ENCODE data around the gene FUBP1. TPM values are rescaled to one million over a fixed set of nuclear protein-coding genes. Genes with fewer than 3 reads are reported as not detected.

Gene FUBP1
- total and polyA plus RNA-seq, 2 of the 13 experiments (the other 11 are each of a cell fraction or from before 2014, with no cell fraction given): 98.1 to 166 TPM

DNA sequence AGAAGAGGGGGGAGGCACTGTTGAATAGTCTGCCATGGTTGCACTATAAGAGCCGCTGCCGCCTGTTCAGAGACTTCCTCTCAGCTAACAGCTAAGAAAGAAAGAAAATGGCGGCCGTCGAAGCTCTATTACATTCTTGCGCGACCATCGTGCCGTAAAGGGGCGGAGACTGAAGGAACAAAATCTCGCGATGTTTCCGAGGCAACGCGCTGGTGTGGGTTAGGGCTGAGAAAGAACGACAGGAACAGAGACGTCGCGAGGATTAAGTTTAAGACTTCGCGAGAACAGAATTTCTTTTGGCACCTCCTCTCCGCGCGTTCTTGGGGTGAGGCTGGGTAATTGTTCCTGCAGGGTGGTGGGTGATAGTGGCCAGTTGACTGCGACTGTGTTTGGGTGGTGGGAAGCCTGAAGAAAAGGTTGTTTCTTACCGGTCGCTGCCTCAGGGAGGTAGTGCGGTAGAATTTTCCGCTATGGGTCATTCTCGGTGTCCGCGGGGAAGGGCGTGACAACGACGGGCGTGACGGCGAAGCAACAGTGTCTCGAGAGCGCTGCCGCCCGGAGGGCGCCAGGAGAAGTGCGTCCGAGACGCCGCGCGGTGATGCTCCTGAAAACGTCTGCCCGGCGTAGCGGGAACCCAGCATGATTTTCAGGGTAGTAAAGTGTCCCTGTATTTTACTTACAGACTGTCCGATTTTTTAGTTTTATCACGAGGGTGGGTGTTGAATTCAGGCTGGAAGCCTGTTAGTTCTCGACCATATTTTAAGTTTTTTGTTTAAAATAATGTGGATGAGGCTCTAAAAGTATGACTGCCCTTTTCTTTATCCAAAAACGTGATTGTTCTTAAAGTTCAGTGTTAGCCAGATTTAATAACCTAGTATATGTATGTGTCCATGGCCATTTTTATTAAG, at the start of gene FUBP1 (continued):
- TF ChIP-seq, protein P1, sequence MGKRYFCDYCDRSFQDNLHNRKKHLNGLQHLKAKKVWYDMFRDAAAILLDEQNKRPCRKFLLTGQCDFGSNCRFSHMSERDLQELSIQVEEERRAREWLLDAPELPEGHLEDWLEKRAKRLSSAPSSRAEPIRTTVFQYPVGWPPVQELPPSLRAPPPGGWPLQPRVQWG (CRISPR knock-in tag; IDR thresholded peaks at IDR 0.05; ENCODE audit: borderline replicate concordance, low read depth): no peak
- TF ChIP-seq TCF7L2 (IDR thresholded peaks at IDR 0.05; ENCODE audit: low read depth, low read length): no peak
- TF ChIP-seq, protein P2, sequence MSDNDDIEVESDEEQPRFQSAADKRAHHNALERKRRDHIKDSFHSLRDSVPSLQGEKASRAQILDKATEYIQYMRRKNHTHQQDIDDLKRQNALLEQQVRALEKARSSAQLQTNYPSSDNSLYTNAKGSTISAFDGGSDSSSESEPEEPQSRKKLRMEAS (IDR thresholded peaks at IDR 0.05): peak; percentile 85
- TF ChIP-seq, protein P3, sequence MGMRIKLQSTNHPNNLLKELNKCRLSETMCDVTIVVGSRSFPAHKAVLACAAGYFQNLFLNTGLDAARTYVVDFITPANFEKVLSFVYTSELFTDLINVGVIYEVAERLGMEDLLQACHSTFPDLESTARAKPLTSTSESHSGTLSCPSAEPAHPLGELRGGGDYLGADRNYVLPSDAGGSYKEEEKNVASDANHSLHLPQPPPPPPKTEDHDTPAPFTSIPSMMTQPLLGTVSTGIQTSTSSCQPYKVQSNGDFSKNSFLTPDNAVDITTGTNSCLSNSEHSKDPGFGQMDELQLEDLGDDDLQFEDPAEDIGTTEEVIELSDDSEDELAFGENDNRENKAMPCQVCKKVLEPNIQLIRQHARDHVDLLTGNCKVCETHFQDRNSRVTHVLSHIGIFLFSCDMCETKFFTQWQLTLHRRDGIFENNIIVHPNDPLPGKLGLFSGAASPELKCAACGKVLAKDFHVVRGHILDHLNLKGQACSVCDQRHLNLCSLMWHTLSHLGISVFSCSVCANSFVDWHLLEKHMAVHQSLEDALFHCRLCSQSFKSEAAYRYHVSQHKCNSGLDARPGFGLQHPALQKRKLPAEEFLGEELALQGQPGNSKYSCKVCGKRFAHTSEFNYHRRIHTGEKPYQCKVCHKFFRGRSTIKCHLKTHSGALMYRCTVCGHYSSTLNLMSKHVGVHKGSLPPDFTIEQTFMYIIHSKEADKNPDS (CRISPR knock-in tag; IDR thresholded peaks at IDR 0.05): no peak
- TF ChIP-seq ZNF883 (CRISPR knock-in tag; IDR thresholded peaks at IDR 0.05; ENCODE audit: not compliant biosample characterization): no peak
- no peak for TF ChIP-seq SRSF9 (IDR thresholded peaks at IDR 0.05; ENCODE audit: borderline replicate concordance, insufficient read depth, low read depth, low read length, poor library complexity, severe bottlenecking)
- TF ChIP-seq, protein P4, sequence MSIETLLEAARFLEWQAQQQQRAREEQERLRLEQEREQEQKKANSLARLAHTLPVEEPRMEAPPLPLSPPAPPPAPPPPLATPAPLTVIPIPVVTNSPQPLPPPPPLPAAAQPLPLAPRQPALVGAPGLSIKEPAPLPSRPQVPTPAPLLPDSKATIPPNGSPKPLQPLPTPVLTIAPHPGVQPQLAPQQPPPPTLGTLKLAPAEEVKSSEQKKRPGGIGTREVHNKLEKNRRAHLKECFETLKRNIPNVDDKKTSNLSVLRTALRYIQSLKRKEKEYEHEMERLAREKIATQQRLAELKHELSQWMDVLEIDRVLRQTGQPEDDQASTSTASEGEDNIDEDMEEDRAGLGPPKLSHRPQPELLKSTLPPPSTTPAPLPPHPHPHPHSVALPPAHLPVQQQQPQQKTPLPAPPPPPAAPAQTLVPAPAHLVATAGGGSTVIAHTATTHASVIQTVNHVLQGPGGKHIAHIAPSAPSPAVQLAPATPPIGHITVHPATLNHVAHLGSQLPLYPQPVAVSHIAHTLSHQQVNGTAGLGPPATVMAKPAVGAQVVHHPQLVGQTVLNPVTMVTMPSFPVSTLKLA (IDR thresholded peaks at IDR 0.05): no peak
- TF ChIP-seq, protein P5, sequence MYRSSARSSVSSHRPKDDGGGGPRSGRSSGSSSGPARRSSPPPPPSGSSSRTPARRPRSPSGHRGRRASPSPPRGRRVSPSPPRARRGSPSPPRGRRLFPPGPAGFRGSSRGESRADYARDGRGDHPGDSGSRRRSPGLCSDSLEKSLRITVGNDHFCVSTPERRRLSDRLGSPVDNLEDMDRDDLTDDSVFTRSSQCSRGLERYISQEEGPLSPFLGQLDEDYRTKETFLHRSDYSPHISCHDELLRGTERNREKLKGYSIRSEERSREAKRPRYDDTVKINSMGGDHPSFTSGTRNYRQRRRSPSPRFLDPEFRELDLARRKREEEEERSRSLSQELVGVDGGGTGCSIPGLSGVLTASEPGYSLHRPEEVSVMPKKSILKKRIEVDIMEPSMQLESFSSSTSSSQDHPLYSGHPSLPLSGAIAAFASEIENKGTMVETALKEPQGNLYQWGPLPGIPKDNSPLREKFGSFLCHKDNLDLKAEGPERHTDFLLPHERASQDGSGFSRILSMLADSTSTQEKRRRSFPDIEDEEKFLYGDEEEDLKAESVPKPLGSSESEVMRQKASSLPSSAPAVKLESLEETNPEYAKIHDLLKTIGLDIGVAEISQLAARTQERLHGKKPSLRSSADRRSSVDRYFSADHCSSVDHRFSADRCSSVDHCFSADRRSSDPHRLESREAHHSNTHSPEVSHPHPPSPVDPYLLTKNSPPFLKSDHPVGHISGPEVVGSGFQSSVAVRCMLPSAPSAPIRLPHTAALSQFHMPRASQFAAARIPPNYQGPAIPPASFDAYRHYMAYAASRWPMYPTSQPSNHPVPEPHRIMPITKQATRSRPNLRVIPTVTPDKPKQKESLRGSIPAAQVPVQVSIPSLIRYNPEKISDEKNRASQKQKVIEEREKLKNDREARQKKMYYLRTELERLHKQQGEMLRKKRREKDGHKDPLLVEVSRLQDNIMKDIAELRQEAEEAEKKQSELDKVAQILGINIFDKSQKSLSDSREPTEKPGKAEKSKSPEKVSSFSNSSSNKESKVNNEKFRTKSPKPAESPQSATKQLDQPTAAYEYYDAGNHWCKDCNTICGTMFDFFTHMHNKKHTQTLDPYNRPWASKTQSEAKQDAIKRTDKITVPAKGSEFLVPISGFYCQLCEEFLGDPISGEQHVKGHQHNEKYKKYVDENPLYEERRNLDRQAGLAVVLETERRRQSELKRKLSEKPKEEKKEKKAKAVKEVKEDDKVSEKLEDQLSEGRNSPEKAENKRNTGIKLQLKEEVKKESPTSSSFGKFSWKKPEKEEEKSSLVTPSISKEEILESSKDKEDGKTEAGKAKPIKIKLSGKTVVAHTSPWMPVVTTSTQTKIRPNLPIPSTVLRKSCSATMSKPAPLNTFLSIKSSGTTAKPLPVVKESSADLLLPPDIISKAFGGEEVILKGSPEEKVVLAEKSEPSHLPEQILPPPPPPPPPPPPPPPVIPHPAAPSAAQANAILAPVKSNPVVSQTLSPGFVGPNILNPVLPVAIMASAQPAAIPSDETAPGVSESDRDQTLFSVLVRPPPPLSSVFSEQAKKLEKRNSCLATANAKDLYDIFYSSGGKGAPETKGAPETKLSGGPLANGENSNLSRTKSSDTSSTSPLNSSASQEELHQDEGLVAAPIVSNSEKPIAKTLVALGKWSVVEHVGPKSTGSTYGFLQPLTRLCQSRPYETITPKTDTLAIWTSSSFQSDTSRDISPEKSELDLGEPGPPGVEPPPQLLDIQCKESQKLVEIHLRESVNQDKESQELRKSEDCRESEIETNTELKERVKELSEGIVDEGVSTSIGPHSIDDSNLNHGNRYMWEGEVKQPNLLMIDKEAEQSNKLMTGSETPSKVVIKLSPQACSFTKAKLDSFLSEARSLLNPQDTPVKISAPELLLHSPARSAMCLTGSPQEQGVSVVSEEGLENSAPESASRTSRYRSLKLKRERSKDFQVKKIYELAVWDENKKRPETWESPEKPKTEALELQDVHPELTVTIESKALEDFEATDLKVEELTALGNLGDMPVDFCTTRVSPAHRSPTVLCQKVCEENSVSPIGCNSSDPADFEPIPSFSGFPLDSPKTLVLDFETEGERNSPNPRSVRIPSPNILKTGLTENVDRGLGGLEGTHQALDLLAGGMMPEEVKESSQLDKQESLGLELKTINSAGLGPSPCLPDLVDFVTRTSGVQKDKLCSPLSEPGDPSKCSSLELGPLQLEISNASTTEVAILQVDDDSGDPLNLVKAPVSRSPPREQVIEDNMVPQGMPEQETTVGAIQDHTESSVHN (CRISPR knock-in tag; IDR thresholded peaks at IDR 0.05): no peak
- TF ChIP-seq CHD4 (IDR thresholded peaks at IDR 0.05; ENCODE audit: borderline replicate concordance, low read length): peak; percentile 58; the same call in 1 of the 2 replicates
- TF ChIP-seq PHF8 (CRISPR knock-in tag; IDR thresholded peaks at IDR 0.05): peak; percentile 85
- TF ChIP-seq RFXAP (CRISPR knock-in tag; IDR thresholded peaks at IDR 0.05; ENCODE audit: borderline replicate concordance): 0 out of 2 replicates have a peak, but pooled peaks have one; percentile 67
- TF ChIP-seq, protein P6, sequence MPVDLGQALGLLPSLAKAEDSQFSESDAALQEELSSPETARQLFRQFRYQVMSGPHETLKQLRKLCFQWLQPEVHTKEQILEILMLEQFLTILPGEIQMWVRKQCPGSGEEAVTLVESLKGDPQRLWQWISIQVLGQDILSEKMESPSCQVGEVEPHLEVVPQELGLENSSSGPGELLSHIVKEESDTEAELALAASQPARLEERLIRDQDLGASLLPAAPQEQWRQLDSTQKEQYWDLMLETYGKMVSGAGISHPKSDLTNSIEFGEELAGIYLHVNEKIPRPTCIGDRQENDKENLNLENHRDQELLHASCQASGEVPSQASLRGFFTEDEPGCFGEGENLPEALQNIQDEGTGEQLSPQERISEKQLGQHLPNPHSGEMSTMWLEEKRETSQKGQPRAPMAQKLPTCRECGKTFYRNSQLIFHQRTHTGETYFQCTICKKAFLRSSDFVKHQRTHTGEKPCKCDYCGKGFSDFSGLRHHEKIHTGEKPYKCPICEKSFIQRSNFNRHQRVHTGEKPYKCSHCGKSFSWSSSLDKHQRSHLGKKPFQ (CRISPR knock-in tag; IDR thresholded peaks at IDR 0.05; ENCODE audit: insufficient replicate concordance): no peak
